Mucosa of stomach (tissue), 1 donor: ENCODE data around the gene SCAMP4.
A peak's percentile ranks its signal among the peaks of the same experiment; 100 is the strongest.

Experiments
- H3K27me3 ChIP-seq: one replicate; pipeline ENCODE4 v1.7.0; 2013; ENCODE audit warnings: mild to moderate bottlenecking, low read length; ENCODE audit not compliant: control insufficient read depth, insufficient read depth
- H3K36me3 ChIP-seq: one replicate; pipeline ENCODE4 v1.7.0; 2013; ENCODE audit warnings: low read length; ENCODE audit not compliant: control insufficient read depth, insufficient read depth
- H3K4me1 ChIP-seq: one replicate; pipeline ENCODE4 v1.7.0; 2013; ENCODE audit warnings: mild to moderate bottlenecking, low read length; ENCODE audit not compliant: control insufficient read depth, insufficient read depth
- H3K4me3 ChIP-seq: one replicate; pipeline ENCODE4 v1.7.0; 2013; ENCODE audit warnings: low read length
- H3K9ac ChIP-seq: one replicate; pipeline ENCODE4 v1.7.0; 2013; ENCODE audit warnings: mild to moderate bottlenecking, low read length, moderate library complexity
- H3K9me3 ChIP-seq: one replicate; pipeline ENCODE4 v1.7.0; 2013; ENCODE audit warnings: mild to moderate bottlenecking, low read length, moderate library complexity; ENCODE audit not compliant: control insufficient read depth
- donor health status: Pancreatic carcinoma.

SCAMP4 gene

GRCh38 chr19:1905110-1905862 is at the start of gene SCAMP4, which contains the start of gene ADAT3:
SCAMP4 (plus strand) TSS chr19:1905399; CDS start chr19:1915020, 9,621 bp downstream.
ADAT3 (plus strand) TSS chr19:1905399; CDS start chr19:1912048, 6,649 bp downstream.
- no peaks in the 10 kb centered on the region for H3K27me3 ChIP-seq
- H3K9me3 ChIP-seq = no peaks in the 10 kb centered on the region
- no peaks in the 10 kb centered on the region for H3K36me3 ChIP-seq
- H3K9ac ChIP-seq = peak within 1 kb of the TSS; percentile 75
- peaks cover 46% of the 10 kb centered on the region for H3K4me1 ChIP-seq
- H3K4me3 ChIP-seq = peak within 1 kb of the TSS; percentile 63

DNA sequence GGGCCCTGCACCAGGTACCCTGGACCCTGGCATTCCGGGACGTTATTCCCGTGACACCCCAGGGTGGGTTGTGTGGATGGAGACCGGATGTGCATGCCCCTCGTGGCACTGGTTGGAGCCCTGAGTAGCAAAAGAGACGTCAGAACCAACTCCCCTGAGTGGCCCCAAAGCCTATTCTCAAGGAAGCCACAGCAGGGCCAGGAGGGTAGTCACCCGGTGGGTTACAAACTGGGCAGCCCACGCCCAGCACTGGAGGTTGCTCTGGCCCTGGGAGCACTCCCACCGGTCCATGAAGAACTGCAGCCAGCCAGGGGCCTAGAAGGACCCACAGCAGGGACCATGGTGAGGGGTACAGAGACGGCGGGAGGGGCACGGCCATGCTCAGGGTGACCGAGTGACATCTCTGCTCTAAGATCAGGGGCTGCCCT is 49.4 kb upstream of the SCAMP4 start:
- peak overlapping the region; percentile 28 for H3K4me3 ChIP-seq
- H3K36me3 ChIP-seq = no peaks in the 10 kb centered on the region
- peaks cover 86% of the 10 kb centered on the region for H3K4me1 ChIP-seq
- peaks cover 2% of the 10 kb centered on the region for H3K27me3 ChIP-seq
- H3K9me3 ChIP-seq = no peaks in the 10 kb centered on the region
- peak overlapping the region; percentile 75 for H3K9ac ChIP-seq

GRCh38 chr19:1856345-1856697 is 48.9 kb upstream of the SCAMP4 start:
- Histone ChIP-seq H3K4me3 (peak overlapping the region; percentile 28), H3K9me3 (no peaks in the 10 kb centered on the region), H3K36me3 (no peaks in the 10 kb centered on the region), H3K27me3 (peaks cover 2% of the 10 kb centered on the region), H3K9ac (peak overlapping the region; percentile 75), H3K4me1 (peaks cover 91% of the 10 kb centered on the region)

GRCh38 chr19:1856698-1857603 is 48.2 kb upstream of the SCAMP4 start:
- Histone ChIP-seq H3K36me3 (no peaks in the 10 kb centered on the region), H3K4me3 (peak overlapping the region; percentile 28), H3K9ac (peak overlapping the region; percentile 75), H3K27me3 (peaks cover 2% of the 10 kb centered on the region), H3K4me1 (peaks cover 96% of the 10 kb centered on the region), H3K9me3 (no peaks in the 10 kb centered on the region)

GRCh38 chr19:1857648-1858326 is 47.4 kb upstream of the SCAMP4 start:
- Histone ChIP-seq H3K9me3 (no peaks in the 10 kb centered on the region), H3K4me3 (no peak overlapping the region), H3K4me1 (peaks cover 91% of the 10 kb centered on the region), H3K27me3 (peaks cover 2% of the 10 kb centered on the region), H3K9ac (peak overlapping the region; percentile 73), H3K36me3 (no peaks in the 10 kb centered on the region)

DNA sequence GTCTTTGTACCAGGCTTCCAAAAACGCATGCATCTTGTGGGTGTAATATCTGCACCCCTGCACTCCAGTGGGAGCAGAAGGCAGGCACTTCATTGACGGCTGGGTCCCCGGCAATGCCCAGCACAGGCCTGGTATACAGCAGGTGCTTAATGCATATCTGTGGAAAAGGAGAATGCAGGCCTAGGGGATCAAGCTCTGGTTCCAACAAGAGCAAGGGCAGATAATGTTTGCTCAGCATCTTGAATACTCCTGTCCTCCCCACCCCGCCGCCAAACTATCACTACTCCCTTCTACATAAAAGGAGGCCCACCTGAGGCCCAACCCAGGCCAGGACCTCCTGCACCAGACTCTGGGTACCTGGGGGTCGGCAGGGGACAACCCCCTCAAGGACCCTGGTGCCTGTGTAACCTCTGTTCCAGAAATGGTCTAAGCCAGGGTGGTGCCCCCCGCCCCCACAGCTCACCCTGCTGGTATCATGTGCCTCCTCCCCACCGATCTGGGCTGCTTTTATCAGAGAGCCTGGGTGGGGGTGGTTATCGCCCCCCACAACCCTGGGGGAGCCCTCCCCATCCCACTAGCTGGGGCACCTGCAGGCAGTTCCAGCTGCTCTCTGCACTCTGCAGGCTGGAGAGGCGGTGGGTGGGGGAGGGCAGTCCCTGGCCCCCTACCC is 46.7 kb upstream of the SCAMP4 start:
- H3K9ac ChIP-seq = peak overlapping the region; percentile 73
- H3K27me3 ChIP-seq = peaks cover 2% of the 10 kb centered on the region
- peaks cover 84% of the 10 kb centered on the region for H3K4me1 ChIP-seq
- H3K36me3 ChIP-seq = no peaks in the 10 kb centered on the region
- no peaks in the 10 kb centered on the region for H3K9me3 ChIP-seq
- no peak overlapping the region for H3K4me3 ChIP-seq

- H3K27me3 ChIP-seq = peaks cover 2% of the 10 kb centered on the region
- H3K9ac ChIP-seq = no peak overlapping the region
- H3K4me1 ChIP-seq = peaks cover 76% of the 10 kb centered on the region
- no peaks in the 10 kb centered on the region for H3K36me3 ChIP-seq
- no peak overlapping the region for H3K4me3 ChIP-seq
- H3K9me3 ChIP-seq = no peaks in the 10 kb centered on the region
These were observed 45.8 kb upstream of the SCAMP4 start for GRCh38 chr19:1859331-1859781.

DNA sequence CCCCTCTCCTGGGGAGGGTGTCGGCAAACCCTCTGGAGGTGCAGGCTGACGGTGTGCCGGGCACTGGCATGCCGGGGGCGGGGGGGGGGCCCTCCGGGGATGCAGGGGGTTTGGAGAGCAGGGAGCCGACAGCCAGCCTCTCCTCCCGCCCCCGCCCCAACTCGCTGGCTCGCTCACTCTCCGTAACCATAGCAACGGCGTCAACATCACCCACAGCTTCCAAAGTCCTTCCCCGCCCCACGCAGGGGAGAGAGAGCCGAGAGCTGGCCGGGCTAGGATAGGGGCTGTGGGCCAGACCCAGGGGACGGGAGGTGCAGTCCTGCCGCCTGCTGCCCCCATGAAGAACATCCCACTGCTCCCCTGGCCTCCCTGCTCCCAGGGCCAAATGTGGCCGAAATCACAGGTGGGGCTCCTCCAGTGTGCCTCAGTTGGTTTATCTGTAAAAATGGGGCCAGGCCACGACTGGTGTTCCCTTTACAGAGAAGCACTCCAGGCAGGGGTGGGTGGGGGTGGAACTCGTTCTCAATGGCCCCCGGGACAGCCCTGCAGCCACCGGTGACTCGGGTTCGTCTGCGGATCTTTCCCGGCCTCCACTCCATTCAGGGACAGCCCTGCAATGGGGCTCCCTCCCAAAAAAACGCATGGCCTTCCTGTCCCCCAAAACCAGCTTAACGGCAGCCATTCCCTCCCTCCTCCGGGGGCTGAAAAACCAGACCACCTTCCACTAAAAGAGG is 45.0 kb upstream of the SCAMP4 start:
- Histone ChIP-seq H3K36me3 (no peaks in the 10 kb centered on the region), H3K4me1 (peaks cover 73% of the 10 kb centered on the region), H3K9me3 (no peaks in the 10 kb centered on the region), H3K9ac (peak overlapping the region; percentile 71), H3K4me3 (no peak overlapping the region), H3K27me3 (peaks cover 2% of the 10 kb centered on the region)

GRCh38 chr19:1860821-1861598 is 44.2 kb upstream of the SCAMP4 start:
- peak overlapping the region; percentile 71 for H3K9ac ChIP-seq
- peaks cover 66% of the 10 kb centered on the region for H3K4me1 ChIP-seq

DNA sequence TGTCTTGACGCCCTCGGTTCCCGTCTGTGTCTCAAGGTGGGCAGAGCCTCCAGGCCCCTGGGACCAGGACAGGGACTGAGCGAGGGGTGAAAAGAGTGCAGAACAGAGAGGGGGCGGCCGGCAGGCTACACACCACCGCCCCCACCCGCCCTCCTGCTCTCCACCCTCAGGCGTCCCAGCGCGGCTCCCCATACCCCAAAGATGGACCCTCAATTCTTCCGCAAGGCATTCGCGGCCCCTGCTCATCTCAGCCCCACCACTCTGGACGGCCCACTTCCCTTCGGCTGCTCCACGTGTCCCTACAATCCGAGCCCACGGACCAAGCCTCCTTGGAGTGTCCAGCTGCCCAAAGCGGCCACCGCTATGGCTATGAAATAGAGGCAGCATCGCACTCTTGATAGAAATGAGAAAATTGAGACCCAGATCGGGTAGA is 43.6 kb upstream of the SCAMP4 start:
- Histone ChIP-seq H3K36me3 (no peaks in the 10 kb centered on the region), H3K9me3 (no peaks in the 10 kb centered on the region), H3K27me3 (no peaks in the 10 kb centered on the region), H3K4me3 (peak overlapping the region; percentile 31), H3K4me1 (peaks cover 60% of the 10 kb centered on the region), H3K9ac (peak overlapping the region; percentile 71)

More at GRCh38 chr19:1860821-1861598, 44.2 kb upstream of the SCAMP4 start:
- Histone ChIP-seq H3K27me3 (no peaks in the 10 kb centered on the region), H3K4me3 (no peak overlapping the region), H3K9me3 (no peaks in the 10 kb centered on the region), H3K36me3 (no peaks in the 10 kb centered on the region)
